SKM-1 treated with dmso at 0.1 percent for 144 hours (cell line): ENCODE data around the gene MTMR11.
A peak's percentile ranks its signal among the peaks of the same experiment; 100 is the strongest.
"Not testable (repeated sequence)": the region's sequence is repeated elsewhere in the genome, so short reads cannot be mapped to it uniquely, and the experiment has no call there.

Source experiments
- DNase-seq: peaks from one replicate; lab custom pipeline; 2025; ENCODE audit not compliant: unreplicated experiment; lab: John Stamatoyannopoulos, UW

Gene MTMR11, protein sequence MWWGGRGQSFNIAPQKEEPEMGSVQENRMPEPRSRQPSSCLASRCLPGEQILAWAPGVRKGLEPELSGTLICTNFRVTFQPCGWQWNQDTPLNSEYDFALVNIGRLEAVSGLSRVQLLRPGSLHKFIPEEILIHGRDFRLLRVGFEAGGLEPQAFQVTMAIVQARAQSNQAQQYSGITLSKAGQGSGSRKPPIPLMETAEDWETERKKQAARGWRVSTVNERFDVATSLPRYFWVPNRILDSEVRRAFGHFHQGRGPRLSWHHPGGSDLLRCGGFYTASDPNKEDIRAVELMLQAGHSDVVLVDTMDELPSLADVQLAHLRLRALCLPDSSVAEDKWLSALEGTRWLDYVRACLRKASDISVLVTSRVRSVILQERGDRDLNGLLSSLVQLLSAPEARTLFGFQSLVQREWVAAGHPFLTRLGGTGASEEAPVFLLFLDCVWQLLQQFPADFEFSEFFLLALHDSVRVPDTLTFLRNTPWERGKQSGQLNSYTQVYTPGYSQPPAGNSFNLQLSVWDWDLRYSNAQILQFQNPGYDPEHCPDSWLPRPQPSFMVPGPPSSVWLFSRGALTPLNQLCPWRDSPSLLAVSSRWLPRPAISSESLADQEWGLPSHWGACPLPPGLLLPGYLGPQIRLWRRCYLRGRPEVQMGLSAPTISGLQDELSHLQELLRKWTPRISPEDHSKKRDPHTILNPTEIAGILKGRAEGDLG

DNA sequence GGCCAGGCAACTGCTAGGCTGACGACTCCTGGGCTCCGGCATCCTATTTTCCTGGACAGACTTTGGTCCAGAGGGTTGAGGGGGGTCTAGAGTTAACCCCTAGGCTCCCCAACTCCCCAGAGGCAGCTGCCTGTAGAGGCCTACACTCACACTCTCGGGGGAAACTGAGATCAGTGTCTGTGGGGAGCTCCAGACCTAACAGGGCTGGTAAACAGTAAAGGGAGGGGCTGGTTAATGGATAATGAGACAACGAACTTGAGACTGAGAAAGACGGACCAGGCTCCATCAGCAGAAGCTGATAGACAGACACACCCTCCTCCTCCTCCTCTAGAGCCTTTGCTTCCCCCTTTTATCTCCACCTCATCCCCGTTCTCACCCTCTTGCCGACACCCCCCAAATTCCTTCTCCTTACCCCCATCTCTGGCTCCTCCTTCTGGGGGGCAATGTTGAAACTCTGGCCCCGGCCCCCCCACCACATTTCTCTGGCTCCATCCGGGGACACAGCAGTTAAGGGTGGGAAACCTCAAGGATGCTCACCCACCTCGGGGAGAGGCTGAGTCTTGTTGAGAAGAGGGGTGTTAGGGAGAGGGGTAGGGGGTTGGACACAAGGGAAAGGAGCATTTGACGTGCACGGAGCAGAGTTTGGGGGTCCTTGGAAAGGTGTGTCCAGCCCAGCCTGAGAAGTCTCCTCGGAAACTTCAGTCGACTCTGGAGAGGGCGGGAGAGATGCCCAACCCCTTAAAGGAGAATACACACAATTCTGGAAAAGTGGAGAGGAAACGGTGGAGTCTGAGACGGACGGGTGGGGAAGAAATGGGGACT is at the start of gene MTMR11:
Gene MTMR11 (minus strand): TSS at position 710 of the 822 bp plus-strand sequence. CDS start 232 bp downstream, at position 478.
- DNase-seq = no peak

DNA sequence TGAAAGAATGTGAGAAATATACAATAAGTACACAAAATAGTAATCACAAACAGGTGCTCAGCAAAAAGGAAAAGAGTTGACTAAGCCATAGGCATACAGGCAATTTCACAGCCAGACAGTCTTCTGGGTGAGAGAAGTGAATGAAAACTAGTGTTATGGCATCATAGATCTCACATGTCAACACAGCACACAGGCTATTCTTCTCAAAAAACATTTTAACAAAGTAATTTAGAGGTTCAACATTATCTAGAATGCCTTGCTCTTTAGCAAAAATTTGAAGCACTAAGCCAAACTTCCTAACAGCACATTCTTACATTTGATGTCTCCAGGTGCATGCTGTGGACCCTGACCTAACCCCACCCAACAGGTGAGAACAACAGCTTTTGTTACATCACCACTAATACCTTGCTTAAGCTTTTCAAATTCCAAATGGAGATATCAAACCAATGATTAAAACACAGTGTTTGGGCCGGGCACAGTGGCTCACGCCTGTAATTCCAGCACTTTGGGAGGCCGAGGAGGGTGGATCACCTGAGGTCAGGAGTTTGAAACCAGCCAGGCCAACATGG is 43.4 kb upstream of the MTMR11 start:
- DNase-seq = no peak

DNA sequence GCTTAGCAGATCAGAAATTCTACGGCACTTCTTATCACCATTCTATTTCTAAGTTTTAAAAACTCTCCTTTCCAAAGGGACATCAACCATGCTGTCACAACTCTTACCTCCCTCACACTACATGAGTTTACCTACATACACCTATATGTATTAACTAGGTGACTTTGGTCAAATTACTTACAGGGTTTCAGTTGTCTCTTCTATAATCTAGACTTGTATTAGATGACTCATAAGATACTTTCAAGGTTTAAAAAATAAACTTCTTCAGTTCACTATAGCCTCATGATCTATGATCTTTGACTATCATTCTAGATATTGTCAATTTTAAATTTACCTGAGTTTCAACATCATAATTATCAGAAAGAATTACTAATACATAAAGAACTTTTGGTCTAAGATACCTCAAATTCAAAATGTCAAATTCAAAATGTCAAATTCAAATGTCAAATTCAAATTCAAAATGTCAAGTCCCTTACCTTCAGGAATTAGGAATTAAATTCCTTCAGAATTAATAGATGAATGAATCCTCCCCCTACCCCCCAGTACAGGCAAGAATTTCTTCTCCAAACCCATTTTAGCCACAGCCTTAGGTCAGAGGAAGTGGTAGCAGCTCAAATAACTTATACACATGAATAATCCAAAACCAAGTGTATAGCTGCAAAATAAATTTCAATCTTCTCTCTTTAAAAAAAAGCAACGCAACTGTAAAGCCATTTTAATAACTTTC is 42.7 kb upstream of the MTMR11 start:
- DNase-seq = no peak

DNA sequence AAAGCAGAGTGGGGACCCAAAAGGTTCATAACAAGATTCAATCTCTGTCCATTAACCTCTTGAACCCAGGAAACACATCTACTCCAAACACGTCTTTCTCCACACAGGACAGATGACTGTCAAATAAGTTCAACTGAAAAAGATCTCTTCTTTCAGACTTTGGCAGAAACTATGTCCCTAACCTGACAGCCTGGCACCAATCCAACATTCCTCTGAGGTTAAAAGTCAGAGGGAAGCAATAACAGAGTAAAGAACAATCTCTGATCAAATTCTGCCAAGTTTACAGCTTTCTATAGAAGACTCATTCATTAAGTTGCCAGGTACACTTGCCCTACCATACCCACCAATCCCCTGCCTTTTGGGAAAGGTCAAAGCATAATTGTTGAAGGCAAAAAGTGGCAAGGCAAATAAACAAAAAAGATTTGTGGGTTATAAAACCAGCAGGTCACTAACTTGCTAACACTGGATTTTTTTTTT is 41.9 kb upstream of the MTMR11 start:
- DNase-seq = no peak

DNA sequence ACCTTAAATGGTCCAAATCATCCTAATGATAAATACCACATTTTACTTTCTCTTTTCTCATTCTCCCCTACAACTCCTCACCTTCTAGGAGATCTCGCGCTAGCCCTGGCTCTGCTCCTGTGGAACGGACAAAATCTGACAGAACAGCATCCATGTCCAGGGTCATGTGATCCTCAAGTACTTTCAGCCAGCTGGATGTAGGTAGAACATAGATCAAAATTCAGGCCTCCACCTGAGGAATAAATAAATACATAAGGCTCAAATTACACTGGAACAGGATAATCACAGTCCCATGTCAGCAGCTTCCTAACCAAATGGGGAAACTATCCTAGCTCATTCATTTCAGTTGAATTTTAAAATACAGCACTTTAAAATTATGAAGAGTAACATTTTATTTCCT is 40.7 kb upstream of the MTMR11 start:
- no peak for DNase-seq

DNA sequence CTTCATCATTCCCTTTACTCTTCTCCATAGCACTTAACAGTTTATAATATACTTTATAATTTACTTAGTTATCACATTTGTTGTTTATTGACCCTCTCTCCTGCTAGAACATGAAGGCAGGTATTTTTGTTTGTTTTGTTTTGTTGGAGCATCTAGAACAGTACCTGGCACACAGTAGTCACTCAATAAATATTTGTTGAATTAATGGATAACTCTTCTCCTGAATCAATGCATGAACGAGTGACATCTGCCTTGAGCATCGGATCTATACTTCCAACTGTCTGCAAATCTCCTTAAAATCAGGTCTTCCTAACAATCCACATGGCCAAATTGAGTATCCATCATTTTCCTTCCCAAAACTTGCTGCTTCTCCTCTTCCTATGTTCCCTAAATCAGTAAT is 35.9 kb upstream of the MTMR11 start:
- DNase-seq = no peak

DNA sequence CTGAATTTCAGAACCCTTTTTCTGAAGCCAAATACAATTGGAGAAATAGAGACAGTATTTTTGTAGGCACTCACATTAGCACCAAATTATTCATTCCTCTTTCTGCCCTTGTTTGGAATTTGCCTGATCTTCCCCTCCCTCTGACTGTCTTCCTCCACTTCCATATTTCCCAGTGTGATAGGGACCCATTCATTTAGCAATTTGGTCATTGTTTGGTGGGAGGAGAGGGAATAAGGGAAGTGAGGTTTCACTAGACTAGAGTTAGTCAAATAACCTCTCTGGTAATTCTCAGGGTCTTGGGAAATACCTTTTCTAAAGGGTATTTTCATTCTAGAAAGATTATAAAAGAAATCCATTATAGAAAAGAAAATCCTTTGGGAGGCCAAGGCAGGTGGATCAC is 31.0 kb upstream of the MTMR11 start:
- DNase-seq = no peak

DNA sequence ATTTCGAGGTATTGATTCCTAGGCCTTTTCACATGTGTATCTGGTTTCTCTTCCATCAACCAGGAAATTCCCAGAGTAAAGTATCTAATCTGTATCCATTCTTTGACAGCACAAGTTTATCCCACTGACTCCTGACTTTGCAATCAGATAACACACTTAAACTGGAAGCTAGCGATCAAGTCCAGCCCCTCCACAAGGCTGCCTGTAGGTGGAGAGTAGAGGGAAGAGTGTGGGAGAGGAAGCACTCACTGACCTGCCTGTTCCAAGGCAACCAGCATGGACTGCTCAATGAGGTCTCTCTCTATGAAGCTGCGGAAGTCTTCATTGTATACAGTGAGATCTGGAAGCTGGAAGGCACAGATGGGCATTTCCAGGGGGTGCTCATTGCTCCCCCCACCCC is 30.4 kb upstream of the MTMR11 start:
- no peak for DNase-seq

DNA sequence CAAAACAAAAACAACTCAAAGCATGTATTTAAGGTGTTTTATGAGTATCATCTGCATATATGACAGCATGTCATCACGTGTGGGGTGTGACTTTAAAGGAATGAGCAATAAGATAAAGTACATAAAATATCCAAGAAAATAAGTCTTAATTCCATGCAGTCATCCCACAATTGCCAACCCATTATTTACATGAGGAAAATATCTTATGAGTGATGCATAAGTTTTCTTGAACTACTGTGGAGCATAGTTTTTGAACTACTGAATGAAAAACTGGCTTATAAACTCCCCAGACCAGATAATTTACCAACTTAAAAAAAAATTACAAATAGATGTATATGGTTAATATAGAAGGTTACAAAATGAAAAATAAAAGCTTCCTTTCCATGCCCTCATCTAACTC is 29.7 kb upstream of the MTMR11 start:
- no peak for DNase-seq

DNA sequence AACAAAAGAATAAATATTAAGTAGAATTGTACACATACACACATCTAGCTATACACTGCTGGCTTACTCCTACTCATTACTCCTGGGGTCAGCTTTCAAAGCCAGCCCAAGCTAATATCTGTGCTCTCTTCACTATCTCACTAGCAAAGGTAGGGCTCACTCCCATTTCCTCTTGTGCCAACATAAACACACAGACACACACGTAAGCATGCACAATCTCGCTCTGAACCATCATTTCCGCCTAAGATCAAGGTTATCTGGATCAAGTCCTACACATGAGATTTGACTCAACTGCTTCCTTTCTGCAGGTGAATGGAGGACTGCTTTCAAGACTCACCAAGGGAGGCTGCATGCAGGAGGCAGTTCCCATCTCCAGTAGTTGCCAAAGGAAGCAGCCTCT is 28.8 kb upstream of the MTMR11 start:
- DNase-seq = no peak

DNA sequence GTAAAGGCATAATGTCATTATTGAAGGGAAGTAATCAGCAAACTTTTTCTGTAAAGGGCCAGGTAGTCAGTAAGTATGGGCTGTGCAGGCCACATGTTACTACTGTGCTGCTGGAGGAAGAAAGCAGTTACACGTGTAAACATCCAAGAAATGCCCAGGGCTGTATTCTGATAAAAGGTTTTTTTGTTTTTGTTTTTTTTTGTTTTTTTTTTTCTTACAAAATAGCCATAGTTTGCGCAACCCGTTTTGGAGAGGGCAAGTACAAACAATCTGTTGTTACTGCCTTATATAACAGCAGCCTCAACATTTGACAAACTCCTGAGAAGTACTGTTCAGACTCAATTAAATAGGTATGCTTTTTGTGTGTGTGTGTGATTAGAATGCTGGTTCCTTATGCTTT is 26.7 kb upstream of the MTMR11 start:
- no peak for DNase-seq

DNA sequence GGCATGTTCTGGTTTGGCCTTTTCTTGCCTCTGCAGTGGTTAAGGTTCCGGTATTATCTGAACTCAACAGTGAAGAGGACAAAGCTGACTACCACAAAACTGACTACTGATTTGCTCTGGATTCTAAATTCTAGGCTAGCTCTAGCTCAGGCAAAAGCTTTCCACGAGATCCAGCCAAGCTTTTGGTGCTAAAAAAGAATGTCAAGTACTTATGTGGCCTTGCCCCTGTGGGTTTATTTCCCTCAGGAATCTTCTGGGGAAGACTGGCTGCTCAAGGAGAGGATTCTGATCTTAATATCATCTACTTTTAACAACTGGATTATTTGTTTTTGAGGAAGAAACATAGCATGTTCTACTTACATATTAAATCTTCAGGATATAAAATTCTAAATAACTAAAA is 26.1 kb upstream of the MTMR11 start:
- no peak for DNase-seq

DNA sequence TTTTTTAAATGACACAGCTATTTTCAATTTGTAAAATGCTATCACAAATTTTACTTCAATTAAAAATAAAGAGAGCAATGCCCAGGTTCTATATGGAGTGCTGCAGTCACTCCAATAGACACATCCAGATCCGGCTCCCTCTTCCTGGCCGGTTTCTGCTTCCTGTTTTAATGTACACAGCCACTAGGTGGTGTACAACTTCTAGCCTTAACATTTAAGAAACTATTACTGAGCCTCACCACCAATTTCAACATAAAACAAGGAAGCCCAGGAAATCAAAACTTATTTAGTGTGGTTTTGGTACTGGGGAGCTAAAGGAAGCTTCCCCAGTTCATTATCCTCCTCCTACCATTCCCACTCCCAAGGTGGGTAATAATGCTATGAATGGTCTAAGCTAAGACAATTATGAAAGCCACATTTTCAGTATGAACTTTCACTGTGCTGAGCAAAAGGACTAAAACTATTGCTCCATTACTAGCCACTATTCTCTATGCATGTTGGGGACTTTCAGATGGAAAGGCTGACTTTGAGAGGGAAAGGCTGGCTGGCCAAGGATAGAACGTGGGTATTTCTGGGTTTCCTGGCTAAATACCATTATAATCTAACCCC is 25.5 kb upstream of the MTMR11 start:
- peak; percentile 92 for DNase-seq

DNA sequence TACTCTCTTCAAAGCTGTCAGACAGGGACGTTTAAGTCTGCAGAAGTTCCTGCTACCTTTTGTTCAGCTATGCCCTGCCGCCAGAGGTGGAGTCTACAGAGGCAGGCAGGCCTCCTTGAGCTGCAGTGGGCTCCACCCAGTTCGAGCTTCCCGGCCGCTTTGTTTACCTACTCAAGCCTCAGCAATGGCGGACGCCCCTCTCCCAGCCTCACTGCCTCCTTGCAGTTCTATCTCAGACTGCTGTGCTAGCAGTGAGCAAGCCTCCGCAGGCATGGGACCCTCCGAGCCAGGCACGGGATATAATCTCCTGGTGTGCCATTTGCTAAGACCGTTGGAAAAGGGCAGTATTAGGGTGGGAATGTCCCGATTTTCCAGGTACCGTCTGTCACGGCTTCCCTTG is 20.9 kb upstream of the MTMR11 start:
- DNase-seq = not testable (repeated sequence)

DNA sequence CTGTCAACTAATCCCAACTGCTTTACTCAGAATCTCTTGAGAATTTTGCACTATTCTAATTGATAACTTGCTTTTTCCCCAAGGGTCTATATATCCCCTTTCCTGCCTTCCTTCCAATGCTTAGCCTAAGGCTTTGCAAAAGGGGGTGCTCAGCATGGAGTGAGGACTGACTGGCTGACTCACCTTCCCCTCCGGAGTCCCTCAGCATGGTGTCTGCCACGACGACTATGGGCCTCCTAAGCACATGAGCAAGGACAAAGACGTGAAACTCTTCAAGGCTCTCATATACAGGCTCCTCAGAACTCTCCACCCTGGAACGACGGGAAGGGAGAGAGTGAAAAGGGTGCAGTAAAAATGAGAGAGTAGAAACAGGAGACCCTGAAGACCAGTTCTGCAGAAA is 13.2 kb upstream of the MTMR11 start:
- DNase-seq = no peak

DNA sequence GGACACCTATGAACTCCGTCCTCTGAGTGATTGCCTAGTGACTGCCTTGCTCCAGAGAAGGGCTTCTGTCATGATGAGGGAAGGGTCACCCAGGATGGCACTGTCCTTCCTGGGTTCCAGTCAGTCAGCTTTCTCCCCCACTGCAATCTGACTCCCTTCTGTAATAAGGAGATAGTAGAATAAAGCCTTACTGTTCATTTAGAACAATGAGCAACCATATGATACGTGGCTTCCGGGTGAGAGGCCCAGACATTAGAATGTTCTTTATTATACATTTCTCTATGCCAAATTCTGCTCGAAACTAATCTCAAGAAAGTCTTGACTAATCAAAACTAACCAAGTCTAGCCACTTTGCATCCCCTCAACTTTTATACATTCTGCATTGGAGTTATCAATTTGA is 8.5 kb upstream of the MTMR11 start:
- DNase-seq = no peak

DNA sequence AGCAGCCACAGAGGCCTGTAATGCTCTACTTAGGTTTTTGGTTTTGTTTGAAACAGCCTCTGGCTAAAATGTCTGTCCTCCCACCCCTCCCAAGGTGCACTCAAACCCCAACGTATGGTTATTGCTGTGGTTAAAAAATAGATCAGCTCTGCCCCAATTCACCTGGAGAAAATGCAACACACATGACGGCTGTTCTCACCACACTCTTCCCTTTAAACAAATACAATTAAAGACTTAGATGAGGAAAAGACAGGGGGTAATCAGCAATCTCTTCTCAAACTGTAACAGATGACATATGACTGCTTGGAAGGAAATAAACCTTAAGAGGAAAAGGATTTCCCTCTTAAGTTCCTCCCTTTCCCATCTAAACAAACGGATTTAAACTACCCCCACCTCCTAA is 6.2 kb upstream of the MTMR11 start:
- DNase-seq = no peak

DNA sequence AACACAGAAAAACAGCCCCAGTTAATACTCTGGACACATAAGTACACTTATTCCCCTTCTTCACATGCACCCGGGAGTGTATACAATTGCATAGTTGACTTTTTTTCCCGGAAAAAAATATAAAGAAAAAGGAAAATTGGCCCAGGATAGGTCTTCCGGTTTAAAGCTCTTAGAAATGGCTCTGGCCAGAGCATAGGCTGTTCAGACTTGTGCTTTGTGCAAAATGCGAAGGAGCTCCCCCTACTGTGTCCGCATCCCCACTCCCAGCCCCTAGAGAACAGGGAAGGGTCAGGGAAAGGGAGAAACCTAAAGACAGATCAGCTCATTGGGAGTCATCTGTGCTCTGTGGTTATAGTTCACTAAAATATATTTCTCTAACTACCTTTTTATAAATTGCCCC is 5.5 kb upstream of the MTMR11 start:
- DNase-seq = no peak

DNA sequence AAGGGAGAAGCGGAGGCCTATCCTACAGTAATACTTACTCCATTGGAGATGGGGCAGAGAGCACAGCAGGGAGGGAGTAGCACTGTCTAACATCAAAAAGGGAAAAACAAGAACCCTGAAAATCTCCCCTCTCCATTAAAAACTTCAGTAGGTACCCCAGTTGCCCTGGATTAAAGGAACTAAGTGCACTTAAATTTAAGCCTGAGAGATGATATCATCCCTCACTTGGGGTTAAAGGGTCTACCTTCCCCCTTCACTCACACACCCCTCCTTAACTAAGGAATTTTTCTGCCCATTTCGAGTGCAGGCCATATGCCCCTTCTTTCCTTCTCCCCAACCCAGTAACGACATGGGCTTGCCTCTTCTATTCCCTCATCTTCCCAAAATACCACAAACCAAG is 3.7 kb upstream of the MTMR11 start:
- DNase-seq = no peak

DNA sequence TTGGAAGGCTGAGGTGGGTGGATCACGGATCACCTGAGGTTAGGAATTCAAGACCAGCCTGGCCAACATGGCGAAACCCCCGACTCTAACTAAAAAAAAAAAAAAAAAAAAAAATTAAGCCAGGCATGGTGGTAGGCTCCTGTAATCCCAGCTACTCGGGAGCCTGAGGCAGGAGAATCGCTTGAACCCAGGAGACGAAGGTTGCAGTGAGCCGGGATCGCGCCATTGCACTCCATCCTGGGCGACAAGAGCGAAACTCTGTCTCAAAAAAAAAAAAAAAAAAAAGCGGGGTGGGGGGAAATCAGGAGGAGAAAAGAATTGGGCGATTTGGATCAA is 2.0 kb upstream of the MTMR11 start:
- not testable (repeated sequence) for DNase-seq
